ENCODE data around the gene RPS6KA2.

RPS6KA2 gene

DNA sequence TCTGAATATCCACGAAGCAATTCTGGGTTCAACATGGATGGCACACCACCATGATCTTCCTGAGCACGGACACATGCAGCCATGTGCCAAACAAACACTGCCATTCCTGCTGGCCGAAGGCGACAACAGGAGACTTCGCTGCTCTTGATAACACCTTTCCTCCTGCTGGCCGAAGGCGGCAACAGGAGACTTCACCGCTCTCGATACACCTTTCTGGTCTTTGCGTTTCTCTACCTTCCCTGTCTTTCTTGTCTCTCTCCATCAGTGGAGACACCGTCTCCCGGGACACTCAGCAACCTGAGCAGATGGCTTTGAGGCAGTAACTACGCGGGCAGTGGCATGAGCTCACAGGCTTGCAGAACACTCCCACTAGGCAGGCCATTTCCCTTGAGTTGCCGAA, 189.4 kb downstream of the RPS6KA2 start:
- no peak for DNase-seq

DNA sequence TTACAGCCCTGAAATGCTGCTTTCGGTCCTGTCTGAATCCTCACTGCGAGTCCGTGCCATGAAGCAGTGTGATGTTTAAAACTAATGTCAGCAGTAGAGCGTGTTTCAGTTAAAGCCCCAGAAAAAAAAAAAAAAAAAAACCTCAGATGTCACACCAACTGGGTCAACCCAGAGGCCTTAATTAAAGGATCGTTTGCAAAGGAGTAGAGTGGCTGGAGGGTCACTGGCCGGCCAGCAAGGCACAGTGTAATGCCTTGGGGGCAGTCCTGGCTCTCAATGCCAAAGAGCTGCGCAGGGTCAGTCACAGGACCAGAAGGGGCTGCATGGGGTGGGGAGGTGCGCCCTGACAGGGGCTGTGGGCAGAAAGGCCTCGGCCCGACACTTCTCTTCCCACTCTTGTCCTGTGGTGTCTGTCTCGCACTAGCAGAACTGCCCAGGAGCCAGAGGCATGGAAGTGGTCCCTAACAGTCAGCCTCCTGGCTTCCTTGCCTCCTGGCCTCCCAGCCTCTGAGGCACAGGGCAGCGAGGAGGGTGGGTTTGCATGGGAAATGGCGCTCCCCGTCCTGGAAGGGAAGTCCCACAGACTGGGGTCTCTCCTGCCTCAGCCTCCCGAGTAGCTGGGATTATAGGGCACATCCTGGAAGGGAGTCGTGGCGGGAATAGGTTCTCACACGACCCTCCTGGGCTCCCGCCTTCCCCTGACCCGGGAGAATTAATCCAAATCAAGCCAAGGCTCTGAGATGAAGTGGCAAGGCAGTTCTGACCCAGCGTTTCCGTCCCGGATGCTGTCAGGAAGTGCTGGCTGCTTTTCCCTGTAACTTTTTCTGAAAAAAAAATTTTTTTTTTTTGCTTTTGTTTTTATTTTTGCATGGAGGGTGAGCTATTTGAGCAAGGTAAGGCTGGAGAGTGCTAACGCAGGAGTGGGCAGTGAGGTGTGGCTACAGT, 190.6 kb downstream of the RPS6KA2 start:
- no peak for DNase-seq

- no peak for DNase-seq
These were observed 191.5 kb downstream of the RPS6KA2 start for GRCh38 chr6:166435574-166435973.

DNA sequence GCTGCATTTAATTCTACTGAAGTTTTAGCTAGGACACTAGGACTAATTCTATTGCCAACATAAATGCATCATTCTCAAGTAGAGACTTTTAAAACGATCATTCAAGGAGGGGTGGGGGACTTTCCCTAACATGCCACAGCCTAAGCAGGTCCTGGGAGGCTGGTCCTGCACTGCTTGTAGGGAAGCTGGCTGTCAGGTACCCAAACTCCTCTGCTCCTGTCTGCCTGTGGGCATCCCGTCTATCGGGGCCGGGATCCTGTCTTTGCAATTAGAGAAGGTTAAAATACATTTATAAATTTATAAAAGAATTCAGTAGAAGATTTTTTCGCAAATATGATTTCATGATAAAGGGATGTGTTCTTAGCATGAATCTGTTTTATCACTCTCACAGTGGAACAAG, 192.7 kb downstream of the RPS6KA2 start:
- no peak for DNase-seq

GRCh38 chr6:166433096-166433495, 194.0 kb downstream of the RPS6KA2 start:
- no peak for DNase-seq

- DNase-seq, result no peak
These were observed 196.8 kb downstream of the RPS6KA2 start for GRCh38 chr6:166430269-166430668.

DNA sequence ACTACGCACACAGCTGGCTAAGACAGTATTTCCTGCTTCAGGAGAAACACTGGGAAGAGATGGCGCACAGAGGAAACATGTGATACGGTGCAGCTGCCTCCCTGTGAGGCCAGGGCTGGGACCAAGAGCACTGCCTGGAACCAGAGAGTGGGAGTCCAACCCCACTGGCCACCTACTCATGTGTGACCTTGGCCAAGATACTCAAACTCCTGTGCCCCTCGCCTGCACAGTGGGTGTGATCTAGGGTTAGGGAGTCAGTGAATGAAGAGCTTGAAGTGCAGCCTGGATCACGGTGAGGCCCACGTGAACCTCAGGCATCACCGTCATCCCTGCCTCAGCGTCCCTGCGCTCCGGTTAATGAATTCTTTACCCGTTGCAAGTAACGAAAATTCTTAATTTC, 202.6 kb downstream of the RPS6KA2 start:
- no peak for DNase-seq

DNA sequence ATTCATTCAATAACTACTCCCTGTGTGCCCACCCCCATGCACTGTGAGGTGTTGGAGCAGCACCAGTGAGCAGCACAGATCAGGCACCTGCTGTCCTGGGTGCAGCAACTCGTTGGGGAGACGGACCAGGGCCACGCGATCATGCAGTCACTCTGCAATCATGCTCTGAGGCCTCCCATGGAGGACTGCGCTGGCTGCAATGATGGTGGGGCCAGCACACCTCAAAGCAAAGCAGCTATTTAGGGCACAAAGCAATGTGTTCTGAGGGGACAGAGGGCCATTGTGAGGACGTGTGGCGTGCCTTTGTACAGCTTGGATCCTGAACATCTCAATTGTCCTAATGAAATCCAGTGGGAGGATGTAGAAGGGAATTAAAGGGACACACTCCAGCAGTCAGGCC, 203.3 kb downstream of the RPS6KA2 start:
- no peak for DNase-seq

- DNase-seq, result no peak
These were observed 203.9 kb downstream of the RPS6KA2 start for GRCh38 chr6:166423051-166423745.

- DNase-seq, result no peak
These were observed 204.7 kb downstream of the RPS6KA2 start for GRCh38 chr6:166422201-166422940.

- no peak for DNase-seq
These were observed 206.7 kb downstream of the RPS6KA2 start for GRCh38 chr6:166420351-166420750.

DNA sequence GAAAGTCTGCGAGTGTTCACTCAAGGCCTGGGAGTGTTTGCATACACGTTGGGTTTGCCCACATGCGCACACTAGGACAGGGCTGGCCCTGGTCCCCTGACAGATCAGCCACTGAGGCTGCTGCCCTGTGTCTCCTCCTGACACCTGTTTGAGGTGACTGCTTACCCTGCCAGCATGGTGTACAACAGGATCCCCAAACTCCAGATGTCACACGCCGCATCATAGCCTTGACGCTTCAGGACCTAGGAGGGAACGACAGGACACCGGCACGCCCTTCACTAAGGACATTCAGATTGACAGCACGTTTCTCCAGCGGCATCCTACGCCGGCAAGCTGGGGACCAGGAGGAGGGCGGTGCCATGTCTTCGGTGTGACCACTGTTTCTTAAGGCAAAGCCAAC, 207.3 kb downstream of the RPS6KA2 start:
- no peak for DNase-seq

DNA sequence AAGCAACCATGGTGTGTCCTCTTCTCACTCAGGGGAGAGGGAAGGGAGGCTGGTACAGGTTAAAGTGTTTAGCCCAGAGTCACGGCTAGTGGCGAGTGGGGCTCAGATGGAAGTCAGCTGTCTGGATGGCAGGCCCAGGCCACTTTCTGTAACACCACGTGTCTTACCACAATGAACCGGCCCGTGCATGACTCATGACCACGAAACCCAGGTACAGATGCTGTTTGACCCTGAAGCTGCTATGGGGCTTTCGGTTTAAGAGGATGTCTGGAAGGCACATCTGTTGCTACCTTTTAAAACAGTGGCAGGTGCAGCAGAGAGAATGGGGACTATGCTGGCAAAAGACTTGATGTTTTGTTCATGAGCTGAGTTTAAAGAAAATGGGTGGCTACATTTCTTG, 207.8 kb downstream of the RPS6KA2 start:
- no peak for DNase-seq

DNA sequence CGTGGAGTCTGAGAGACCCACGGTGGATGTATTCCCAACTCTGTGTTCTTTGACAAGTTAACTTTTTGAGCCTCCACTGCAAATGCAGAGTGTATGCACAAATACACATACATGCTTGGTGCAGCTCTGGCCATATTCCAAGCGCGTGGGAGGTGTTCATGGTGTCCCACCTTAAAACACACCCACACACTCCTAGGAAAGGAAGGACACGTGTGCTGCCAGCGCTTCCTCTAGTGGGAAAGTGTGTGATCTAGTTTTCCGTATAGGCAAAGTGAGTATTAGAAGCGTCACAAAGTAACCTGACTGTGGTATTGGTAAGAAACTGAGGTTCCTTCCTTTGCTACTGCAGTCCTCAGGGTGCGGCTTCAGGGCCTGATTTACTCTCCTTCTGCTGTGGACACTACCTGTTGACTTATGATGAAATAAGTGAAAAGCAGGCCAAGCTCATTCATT, 208.3 kb downstream of the RPS6KA2 start:
- no peak for DNase-seq

GRCh38 chr6:166417285-166417691, 209.8 kb downstream of the RPS6KA2 start:
- no peak for DNase-seq

- DNase-seq, result no peak
These were observed 211.2 kb downstream of the RPS6KA2 start for GRCh38 chr6:166415833-166416347.

- no peak for DNase-seq
These were observed 211.7 kb downstream of the RPS6KA2 start for GRCh38 chr6:166415306-166415705.

DNA sequence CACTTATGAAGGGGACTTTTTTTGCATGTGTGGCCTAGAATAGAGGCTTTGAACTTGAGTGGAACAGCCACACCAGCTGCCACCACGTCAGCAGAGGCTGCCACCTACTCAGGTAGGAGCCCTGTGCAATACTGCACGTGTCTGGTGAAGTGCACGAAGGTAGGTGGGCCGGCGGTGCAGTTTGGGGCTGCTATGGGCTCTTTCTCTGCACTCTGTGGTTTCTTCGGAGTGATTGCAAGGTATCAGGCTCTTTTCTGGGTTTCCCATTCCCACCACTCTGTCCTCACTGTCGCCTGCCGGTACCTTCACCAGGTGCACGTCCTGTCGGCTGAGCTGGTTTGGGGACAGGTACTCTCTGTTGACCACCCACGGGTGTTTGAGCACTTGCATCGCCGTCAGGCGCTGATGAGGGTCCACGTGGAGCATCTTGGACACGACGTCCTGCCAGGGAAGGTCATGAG, 213.5 kb downstream of the RPS6KA2 start:
- no peak for DNase-seq

DNA sequence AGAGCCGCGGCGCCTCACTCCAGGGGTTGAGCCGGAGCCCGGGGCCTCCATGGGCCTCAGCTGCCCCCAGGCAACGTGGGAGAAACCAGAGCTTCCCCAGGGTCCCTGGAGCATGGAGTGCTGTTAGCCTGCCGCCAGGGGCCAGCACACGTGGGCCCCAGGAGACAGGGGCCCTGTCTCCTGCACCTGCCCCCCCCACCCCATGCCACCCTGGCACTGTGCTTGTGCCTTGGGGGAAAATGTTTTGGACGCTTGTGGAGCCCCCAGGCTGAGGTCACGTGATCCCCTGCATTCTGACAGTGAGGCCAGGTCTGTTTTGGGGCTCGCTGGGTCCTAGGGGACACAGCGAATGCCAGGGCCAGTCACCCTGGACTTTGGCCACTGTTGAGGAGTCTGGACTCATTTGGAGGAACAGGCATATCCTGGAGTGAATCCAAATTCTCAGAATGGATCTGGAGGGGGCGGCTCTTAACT, 214.1 kb downstream of the RPS6KA2 start:
- no peak for DNase-seq

GRCh38 chr6:166412156-166412910, 214.7 kb downstream of the RPS6KA2 start:
- no peak for DNase-seq

DNA sequence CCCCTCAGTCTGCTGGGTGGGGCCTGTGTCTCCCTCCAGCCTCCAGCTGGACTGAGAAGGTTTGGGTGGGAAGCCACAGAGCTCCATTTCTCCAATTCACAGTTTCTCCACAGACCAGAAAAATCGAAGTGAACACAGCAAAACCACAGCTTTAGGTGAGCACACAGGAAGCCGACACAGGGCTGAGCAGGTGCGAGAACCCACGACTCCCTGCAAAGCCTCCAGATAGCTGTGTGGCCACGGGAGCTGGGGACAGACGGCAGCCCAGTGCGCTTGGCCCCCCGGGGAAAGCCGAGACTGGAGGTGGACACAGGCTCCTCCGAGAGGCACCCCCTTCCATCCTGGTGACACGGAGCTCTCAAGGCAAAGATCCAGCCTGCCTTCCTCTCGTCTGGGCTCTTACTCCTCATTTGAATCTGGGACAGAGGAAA, 215.3 kb downstream of the RPS6KA2 start:
- DNase-seq, result no peak

DNA sequence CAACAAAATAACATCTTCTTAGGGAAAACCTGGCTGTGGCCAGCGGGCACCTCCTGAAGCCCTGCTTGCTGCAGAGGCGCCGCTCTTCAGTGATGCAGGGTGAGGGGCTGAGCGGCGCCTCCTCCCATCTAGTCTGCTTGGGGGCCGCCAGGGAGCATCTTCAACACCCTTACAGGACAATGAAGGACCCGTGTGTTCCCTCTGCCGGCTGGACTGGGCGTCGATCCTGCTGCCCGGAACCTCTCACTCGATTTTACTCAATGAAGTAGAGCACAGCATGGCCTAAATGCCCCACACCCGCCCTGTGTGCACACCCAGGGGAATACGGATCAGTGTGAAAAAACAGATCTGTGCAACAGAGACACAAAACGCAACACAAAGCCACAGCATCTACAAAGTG, 215.8 kb downstream of the RPS6KA2 start:
- DNase-seq, result no peak
